Fibroblast of lung (primary cell): ENCODE data around the gene CCDC102A.

ENCODE experiments used
- CTCF ChIP-seq, 2 donors: IDR thresholded peaks in 1 of 2; conservative IDR thresholded peaks in 1 of 2; 1 replicate in 1 of 2; 2 replicates in 1 of 2; pipeline ENCODE4 v1.5.1; 2011 to 2012; ENCODE audit warnings: low read length in 2 of 2, control low read depth in 1 of 2, inconsistent platforms in 1 of 2, low read depth in 1 of 2, mild to moderate bottlenecking in 1 of 2
- EZH2 ChIP-seq: IDR thresholded peaks from 2 replicates; pipeline ENCODE4 v1.5.1; 2012; ENCODE audit warnings: low read length, control low read depth, mild to moderate bottlenecking; ENCODE audit errors: missing control alignments

- TF ChIP-seq CTCF (conservative IDR thresholded peaks at IDR 0.05 in 1 of 2, IDR thresholded peaks at IDR 0.05 in 1 of 2; ENCODE audit: low read depth in 1 of 2, low read length in 2 of 2) (no peak), EZH2 (no peak)
These were observed 2.7 kb downstream of the CCDC102A start for GRCh38 chr16:57533431-57534336.
